Pancreas (tissue), 10 donors: ENCODE results near the gene ABITRAM. TPM values are rescaled to one million over a fixed set of nuclear protein-coding genes. Genes with fewer than 3 reads are reported as not detected.
"Not testable (repeated sequence)": the region's sequence is repeated elsewhere in the genome, so short reads cannot be mapped to it uniquely, and the experiment has no call there.

ENCODE experiments used
- ATAC-seq, 4 donors: fragments of 200-7000 bp; cut with Tn5 transposase; one replicate each; pipeline versions ENCODE4 v1.8.0 to v1.9.1; 2020; ENCODE audit warnings: mild to moderate bottlenecking in 4 of 4, moderate library complexity in 4 of 4
- DNase-seq, 6 donors: peaks; one replicate each; pipeline ENCODE4 v3.0.0-alpha.2; 2020
- FAIRE-seq: peaks from 2 replicates; lab custom pipeline; 2012; peaks lifted over from hg19 to GRCh38; lab: Jason Lieb, UNC
- H3K27ac ChIP-seq, 4 donors: fragments of 200-600 bp; sonication (generic); 1 replicate in 3 of 4; 2 replicates in 1 of 4; pipeline versions ENCODE4 v1.5.0 to v1.8.0; 2020
- H3K27me3 ChIP-seq, 4 donors: fragments of 200-600 bp; one replicate each; pipeline ENCODE4 v1.8.0; 2021
- H3K36me3 ChIP-seq, 3 donors: fragments of 200-600 bp; sonication (generic) in 1 of 3; one replicate each; pipeline versions ENCODE4 v1.5.0 to v1.8.0; 2020 to 2021
- H3K4me1 ChIP-seq, 3 donors: fragments of 200-600 bp; one replicate each; pipeline ENCODE4 v1.8.0; 2021
- H3K4me3 ChIP-seq, 4 donors: fragments of 200-600 bp; sonication (generic) in 2 of 4; one replicate each; pipeline versions ENCODE4 v1.5.0 to v1.8.0; 2020 to 2021
- H3K9me3 ChIP-seq, 4 donors: fragments of 200-600 bp; one replicate each; pipeline ENCODE4 v1.8.0; 2021
- WGBS, 2 donors: extraction: QIAGEN DNeasy Blood & Tissue Kit; methylation state at CpG; one replicate each; pipeline ENCODE4 v1.1.7; 2013; 5-methylcytosine and 5-hydroxymethylcytosine counted together
- intact Hi-C, 3 donors: fragments of 100-400 bp; cut with DNase I; formaldehyde crosslinking; loops; one replicate each; pipeline versions ENCODE4 v1.11.1 to v1.14.2; 2022
- polyA plus RNA-seq, 2 donors: library from polyadenylated mRNA; stranded (reverse); fragments of 200-250 nt; gene quantifications; one replicate each; pipeline ENCODE4 v1.2.3, GENCODE V29; 2013
- total RNA-seq, 6 donors: library from RNA; stranded (reverse); fragmentation: NEBNext Ultra II Directional in 4 of 6; extraction: Animal tissue kit (Norgen Biotek cat#: 25700) in 4 of 6; gene quantifications; one replicate each; pipeline versions ENCODE4 v1.2.1 to v1.2.4, GENCODE V29; 2021 to 2023
- TF ChIP-seq, protein P1 (sequence below), 4 donors: fragments of 200-600 bp; sonication (generic) in 3 of 4; IDR thresholded peaks; one replicate each; pipeline versions ENCODE4 v1.5.0 to v1.8.0; 2021; ENCODE audit warnings: antibody characterized with exemption in 4 of 4
- donor health status: healthy with polysubstance abuse.
- donor health status: DM: no; HTN: no; CAD: no; lungs with moderate emphysema.
- donor health status: DM: no; HTN: no; CAD: no.
- donor health status: control.
- donor health status: control.
- donor health status: Bipolar disorder and iron deficiency.
- donor health status: DM: yes; HTN: yes; CAD: no.
- donor health status: DM: no; HTN: no; CAD: no.
- donor health status: DM: no; HTN: no; CAD: no.
- donor health status: DM: yes; HTN: yes; CAD: no.

Gene ABITRAM
- total and polyA plus RNA-seq, 8 donors: 5.7 to 8.1 (median 7.3) TPM

DNA sequence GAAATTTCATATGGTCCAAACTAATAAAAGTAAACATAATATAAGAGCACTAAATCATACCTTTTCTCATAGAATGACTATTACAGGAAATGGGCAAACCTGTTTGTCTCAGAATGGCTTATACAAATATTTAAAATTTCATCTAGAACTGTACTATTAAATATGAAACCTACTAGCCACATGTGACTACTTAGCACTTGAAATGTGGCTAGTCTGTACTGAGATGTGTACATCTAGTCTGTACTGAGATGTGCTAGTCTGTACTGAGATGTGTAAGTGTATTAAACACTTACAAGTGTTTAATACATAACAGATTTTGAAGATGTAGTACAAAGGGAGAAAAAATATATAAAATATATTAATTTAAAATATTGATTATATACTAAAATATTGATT is 22.4 kb downstream of the ABITRAM start:
- ATAC-seq (no peak), DNase-seq (no peak), FAIRE-seq (peak; percentile 5)
- no peaks in the 10 kb centered on the region for H3K4me1 ChIP-seq
- H3K36me3 ChIP-seq: no peaks in the 10 kb centered on the region
- H3K4me3 ChIP-seq: no peak overlapping the region
- no peak overlapping the region for H3K27ac ChIP-seq
- TF ChIP-seq, protein P1, sequence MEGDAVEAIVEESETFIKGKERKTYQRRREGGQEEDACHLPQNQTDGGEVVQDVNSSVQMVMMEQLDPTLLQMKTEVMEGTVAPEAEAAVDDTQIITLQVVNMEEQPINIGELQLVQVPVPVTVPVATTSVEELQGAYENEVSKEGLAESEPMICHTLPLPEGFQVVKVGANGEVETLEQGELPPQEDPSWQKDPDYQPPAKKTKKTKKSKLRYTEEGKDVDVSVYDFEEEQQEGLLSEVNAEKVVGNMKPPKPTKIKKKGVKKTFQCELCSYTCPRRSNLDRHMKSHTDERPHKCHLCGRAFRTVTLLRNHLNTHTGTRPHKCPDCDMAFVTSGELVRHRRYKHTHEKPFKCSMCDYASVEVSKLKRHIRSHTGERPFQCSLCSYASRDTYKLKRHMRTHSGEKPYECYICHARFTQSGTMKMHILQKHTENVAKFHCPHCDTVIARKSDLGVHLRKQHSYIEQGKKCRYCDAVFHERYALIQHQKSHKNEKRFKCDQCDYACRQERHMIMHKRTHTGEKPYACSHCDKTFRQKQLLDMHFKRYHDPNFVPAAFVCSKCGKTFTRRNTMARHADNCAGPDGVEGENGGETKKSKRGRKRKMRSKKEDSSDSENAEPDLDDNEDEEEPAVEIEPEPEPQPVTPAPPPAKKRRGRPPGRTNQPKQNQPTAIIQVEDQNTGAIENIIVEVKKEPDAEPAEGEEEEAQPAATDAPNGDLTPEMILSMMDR (IDR thresholded peaks at IDR 0.05): no peak
- intact Hi-C loops: no loop called here
- H3K9me3 ChIP-seq: no peaks in the 10 kb centered on the region
- H3K27me3 ChIP-seq: no peaks in the 10 kb centered on the region

DNA sequence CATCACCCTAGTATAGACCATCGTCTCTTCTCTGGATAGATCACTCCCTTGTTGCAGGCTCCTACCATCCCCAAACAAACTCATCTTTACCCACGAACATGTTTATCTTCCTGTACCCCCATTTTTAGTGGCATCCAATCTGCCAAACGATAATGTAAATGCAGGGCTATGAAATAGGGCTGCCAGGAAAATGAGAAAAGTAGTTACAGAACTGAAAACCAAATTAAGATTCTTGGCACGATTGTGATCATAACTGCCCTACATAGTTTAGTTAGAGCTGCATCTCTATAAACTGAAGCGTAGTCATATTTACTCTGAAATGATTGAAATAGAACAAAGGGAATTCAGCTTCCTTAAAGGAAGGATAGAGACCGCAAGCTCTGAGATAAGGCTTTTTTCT is 26.1 kb downstream of the ABITRAM start:
- Histone ChIP-seq H3K4me1 (no peaks in the 10 kb centered on the region), H3K27me3 (no peaks in the 10 kb centered on the region), H3K4me3 (no peak overlapping the region), H3K9me3 (no peaks in the 10 kb centered on the region), H3K27ac (no peak overlapping the region), H3K36me3 (no peaks in the 10 kb centered on the region)
- FAIRE-seq: no peak
- no peak for ATAC-seq
- 62 to 68% methylated on average over 6 of the region's 6 CpGs for WGBS, 2 donors
- DNase-seq: no peak
- TF ChIP-seq, protein P1 (IDR thresholded peaks at IDR 0.05): no peak
- intact Hi-C loops: no loop called here

DNA sequence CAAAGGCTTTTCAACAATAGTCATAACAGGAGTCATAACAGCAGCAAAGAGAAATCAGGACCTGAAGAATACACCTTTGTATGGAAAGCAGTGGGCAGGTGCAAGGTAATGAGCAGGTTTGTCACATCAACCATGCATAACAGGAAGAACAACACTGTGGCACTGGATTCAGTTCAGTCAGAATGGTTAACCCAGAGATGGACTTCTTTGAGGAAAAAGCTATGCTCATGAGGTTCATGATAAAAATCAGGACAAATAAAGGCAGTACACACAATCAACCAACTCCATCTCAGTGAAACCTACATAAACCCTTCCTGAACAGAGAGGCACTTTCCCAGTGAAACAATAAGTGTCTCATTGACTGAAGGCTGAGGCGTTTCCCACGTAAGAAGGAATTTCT is 27.0 kb downstream of the ABITRAM start:
- no peak overlapping the region for H3K27ac ChIP-seq
- no peaks in the 10 kb centered on the region for H3K36me3 ChIP-seq
- H3K27me3 ChIP-seq: no peaks in the 10 kb centered on the region
- TF ChIP-seq, protein P1 (IDR thresholded peaks at IDR 0.05): no peak
- WGBS, 2 donors: 92 to 98% methylated on average over 2 of the region's 2 CpGs
- FAIRE-seq (no peak), ATAC-seq (no peak), DNase-seq (no peak)
- H3K4me1 ChIP-seq: no peaks in the 10 kb centered on the region
- intact Hi-C loops: no loop called here
- no peak overlapping the region for H3K4me3 ChIP-seq
- H3K9me3 ChIP-seq: no peaks in the 10 kb centered on the region

DNA sequence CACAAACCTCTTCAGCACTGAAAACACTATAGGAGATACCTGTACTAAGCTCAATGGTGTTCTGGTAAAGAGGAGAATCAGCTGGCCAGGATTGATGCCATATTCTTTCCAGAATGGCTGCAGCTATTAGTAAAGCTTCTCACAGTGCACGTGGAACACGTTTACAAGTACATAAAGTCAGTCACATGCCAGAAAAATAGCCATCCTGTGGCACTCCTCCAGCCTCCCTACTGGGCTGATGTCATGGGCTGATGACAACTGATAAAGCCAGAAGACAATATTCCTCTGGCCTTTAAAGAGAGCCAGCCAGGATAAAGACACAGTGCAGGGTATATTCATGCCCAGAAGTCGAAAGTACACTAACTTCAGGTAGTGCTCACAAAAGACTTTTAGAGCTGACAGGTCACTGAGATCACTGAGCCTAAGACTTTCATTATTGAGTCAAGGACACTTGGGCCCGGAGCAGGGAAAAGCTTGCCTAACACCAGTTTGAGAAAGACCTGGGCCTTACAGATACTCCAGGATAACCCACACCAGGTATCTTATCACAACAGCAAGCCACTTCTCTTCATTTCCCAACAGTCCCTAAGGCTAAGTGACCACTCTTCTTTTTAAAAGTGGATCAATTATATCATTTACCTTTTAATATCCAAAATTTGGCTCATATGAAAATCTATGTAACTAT is 29.4 kb downstream of the ABITRAM start:
- no peak for ATAC-seq
- Histone ChIP-seq H3K4me3 (no peak overlapping the region), H3K27me3 (no peaks in the 10 kb centered on the region), H3K9me3 (no peaks in the 10 kb centered on the region), H3K27ac (no peak overlapping the region), H3K4me1 (no peaks in the 10 kb centered on the region), H3K36me3 (no peaks in the 10 kb centered on the region)
- intact Hi-C loops: no loop called here
- FAIRE-seq: no peak
- TF ChIP-seq, protein P1 (IDR thresholded peaks at IDR 0.05): no peak
- no peak for DNase-seq
- 62 to 63% methylated on average over 4 of the region's 4 CpGs for WGBS, 2 donors

DNA sequence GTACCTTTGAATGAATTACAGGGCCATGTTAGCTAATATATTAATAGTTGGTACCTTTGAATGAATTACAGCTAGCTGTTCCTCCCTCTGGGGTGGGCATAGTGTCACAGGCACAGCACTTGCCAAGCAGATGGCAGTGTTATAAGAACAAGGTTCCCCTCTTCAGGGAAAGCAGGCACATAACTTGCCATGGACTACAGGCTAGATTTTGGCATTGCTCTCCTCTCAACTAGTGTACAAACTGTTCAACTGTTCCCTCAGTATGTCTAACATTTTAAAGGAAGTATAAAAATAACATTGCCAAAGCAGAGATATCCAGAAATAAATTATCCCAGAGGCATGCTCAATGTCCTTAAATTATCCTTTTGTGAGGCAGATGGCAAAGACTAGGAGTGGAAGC is 33.7 kb downstream of the ABITRAM start:
- Histone ChIP-seq H3K4me1 (no peaks in the 10 kb centered on the region), H3K9me3 (no peaks in the 10 kb centered on the region), H3K36me3 (no peaks in the 10 kb centered on the region), H3K4me3 (no peak overlapping the region), H3K27ac (no peak overlapping the region), H3K27me3 (no peaks in the 10 kb centered on the region)
- intact Hi-C loops: no loop called here
- TF ChIP-seq, protein P1 (IDR thresholded peaks at IDR 0.05): no peak
- no peak for DNase-seq
- no peak for FAIRE-seq
- ATAC-seq: no peak

DNA sequence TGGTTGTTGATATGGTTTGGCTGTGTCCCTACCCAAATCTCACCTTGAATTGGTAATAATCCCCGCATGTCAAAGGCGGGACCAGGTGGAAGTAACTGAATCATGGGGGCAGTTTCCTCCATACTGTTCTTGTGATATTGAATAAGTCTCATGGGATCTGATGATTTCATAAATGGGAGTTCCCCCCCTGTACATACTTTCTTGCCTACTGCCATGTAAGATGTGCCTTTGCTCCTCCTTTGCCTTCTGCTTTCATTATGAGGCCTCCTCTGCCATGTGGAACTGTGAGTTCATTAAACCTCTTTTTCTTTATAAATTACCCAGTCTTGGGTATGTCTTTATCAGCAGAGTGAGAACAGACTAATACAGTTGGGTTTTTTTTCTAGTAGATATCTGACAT is 37.2 kb downstream of the ABITRAM start:
- H3K27me3 ChIP-seq, DNase-seq, FAIRE-seq, H3K9me3 ChIP-seq, intact Hi-C loops, H3K27ac ChIP-seq, ATAC-seq, H3K4me3 ChIP-seq, H3K4me1 ChIP-seq, H3K36me3 ChIP-seq: not testable (repeated sequence)
- WGBS, 2 donors: 96 to 100% methylated on average over 2 of the region's 2 CpGs
